Fibroblast of pulmonary artery (primary cell): Measurements from ENCODE around the gene RELL1.

Source experiments
- DNase-seq: peaks from one replicate; pipeline ENCODE4 v3.0.0-alpha.2; 2010; ENCODE audit warnings: low read depth
- H3K4me3 ChIP-seq: replicated peaks from 2 replicates; pipeline ENCODE4 v1.5.1; 2011; ENCODE audit warnings: low read depth, mild to moderate bottlenecking, control low read depth, low read length, moderate library complexity
- CTCF ChIP-seq: IDR thresholded peaks from 2 replicates; pipeline ENCODE4 v1.5.1; 2011; ENCODE audit warnings: mild to moderate bottlenecking, control low read depth, low read length, inconsistent platforms; ENCODE audit errors: missing control alignments

RELL1 gene

GRCh38 chr4:37620176-37620575 is 66.0 kb downstream of the RELL1 start:
- no peak for TF ChIP-seq CTCF
- no peak overlapping the region for H3K4me3 ChIP-seq
- peak; percentile 34 for DNase-seq

- no peak for TF ChIP-seq CTCF
- no peak for DNase-seq
- H3K4me3 ChIP-seq, result no peak overlapping the region
These were observed 70.5 kb downstream of the RELL1 start for GRCh38 chr4:37615720-37616063.

- TF ChIP-seq CTCF, result no peak
- no peak overlapping the region for H3K4me3 ChIP-seq
- DNase-seq, result no peak
These were observed 71.0 kb downstream of the RELL1 start for GRCh38 chr4:37615059-37615719.

- H3K4me3 ChIP-seq, result no peak overlapping the region
- no peak for DNase-seq
- no peak for TF ChIP-seq CTCF
These were observed 73.4 kb downstream of the RELL1 start for GRCh38 chr4:37612811-37613210.

GRCh38 chr4:37609626-37610025 is 76.5 kb downstream of the RELL1 start:
- DNase-seq, result no peak
- H3K4me3 ChIP-seq, result no peak overlapping the region
- TF ChIP-seq CTCF, result no peak

GRCh38 chr4:37607018-37607417 is 79.2 kb downstream of the RELL1 start:
- TF ChIP-seq CTCF, result no peak

GRCh38 chr4:37605843-37606565 is 80.2 kb downstream of the RELL1 start:
- H3K4me3 ChIP-seq, result no peak overlapping the region
- TF ChIP-seq CTCF, result no peak
- no peak for DNase-seq

More at GRCh38 chr4:37607018-37607417, 79.2 kb downstream of the RELL1 start:
- no peak overlapping the region for H3K4me3 ChIP-seq
- DNase-seq, result no peak
